KOPT-K1 (cell line): ENCODE measurements around the gene SCN3A.

Experiments used
- H3K27ac ChIP-seq: fragments of 200-600 bp; sonication (generic); 2 replicates; pipeline ENCODE4 v1.5.1; 2016; ENCODE audit warnings: antibody characterized with exemption, mild to moderate bottlenecking, low read depth, low read length; ENCODE audit not compliant: poor library complexity, severe bottlenecking
- H3K36me3 ChIP-seq: fragments of 200-600 bp; sonication (generic); 2 replicates; pipeline ENCODE4 v1.5.1; 2017; ENCODE audit warnings: antibody characterized with exemption, mild to moderate bottlenecking, low read length, moderate library complexity; ENCODE audit not compliant: insufficient read depth
- H3K9me3 ChIP-seq: fragments of 200-600 bp; sonication (generic); 2 replicates; pipeline ENCODE4 v1.5.1; 2017; ENCODE audit warnings: antibody characterized with exemption, low read length, mild to moderate bottlenecking; ENCODE audit not compliant: insufficient read depth, poor library complexity, severe bottlenecking

The SCN3A gene

GRCh38 chr2:165060411-165060810, 143.4 kb downstream of the SCN3A start:
- Histone ChIP-seq H3K36me3 (no peaks in the 10 kb centered on the region), H3K9me3 (no peaks in the 10 kb centered on the region), H3K27ac (no peak overlapping the region)

DNA sequence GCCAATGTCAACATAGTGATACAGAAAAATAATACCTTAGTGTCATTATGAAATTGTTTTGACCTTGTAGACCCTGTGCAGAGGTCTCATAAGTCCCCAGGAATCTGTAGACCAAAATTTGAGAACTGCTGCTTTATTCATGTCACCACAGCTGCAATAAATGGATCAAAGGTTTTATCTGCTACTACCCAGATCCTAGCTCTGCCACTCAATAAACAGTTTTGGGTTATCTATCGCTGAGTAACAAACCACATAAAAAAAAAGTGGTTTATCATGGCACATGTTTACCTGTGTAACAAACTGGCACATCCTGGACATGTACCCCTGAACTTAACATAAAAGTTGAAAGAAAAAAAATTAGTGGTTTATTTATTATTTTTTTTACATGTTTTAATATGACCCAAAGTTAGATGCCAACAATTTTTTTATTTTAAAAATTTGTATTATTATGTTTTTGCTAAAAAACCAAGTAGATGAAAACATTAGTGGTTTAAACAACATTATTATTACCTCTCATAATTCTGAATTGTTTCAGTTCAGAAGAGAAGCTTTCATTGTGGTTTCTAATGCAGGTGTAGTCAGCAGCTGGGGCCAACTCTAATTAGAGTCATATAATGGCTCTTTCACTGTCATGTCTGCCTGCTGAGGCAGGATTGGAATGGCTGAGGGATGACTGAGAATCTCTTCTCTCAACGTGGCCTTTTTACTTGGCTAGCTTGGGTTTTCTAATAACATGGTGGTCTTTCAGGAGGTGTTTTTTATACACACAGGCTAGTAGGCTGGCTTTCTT, 145.2 kb downstream of the SCN3A start:
- Histone ChIP-seq H3K9me3 (no peaks in the 10 kb centered on the region), H3K36me3 (no peaks in the 10 kb centered on the region), H3K27ac (peak overlapping the region; percentile 72)

DNA sequence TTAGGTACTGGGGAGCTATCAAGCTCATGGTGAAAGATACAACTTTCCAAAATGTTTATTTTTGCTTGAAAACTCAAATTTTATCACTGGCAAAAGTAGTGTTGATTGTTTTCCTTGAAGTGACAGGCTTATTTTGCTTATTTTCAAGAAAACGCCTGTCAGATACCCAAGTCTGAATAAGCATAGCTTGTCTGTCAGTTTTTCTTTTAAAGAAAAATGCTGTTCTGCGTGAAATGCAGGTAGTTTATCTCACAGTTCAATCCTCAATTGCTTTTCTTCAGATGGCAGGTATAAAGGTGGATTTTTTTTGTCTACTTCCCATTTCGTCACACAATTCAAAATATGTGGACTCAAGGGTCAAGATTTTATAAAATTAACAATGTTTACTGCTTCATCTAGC, 145.9 kb downstream of the SCN3A start:
- no peaks in the 10 kb centered on the region for H3K36me3 ChIP-seq
- no peaks in the 10 kb centered on the region for H3K9me3 ChIP-seq
- peak overlapping the region; percentile 72 for H3K27ac ChIP-seq

DNA sequence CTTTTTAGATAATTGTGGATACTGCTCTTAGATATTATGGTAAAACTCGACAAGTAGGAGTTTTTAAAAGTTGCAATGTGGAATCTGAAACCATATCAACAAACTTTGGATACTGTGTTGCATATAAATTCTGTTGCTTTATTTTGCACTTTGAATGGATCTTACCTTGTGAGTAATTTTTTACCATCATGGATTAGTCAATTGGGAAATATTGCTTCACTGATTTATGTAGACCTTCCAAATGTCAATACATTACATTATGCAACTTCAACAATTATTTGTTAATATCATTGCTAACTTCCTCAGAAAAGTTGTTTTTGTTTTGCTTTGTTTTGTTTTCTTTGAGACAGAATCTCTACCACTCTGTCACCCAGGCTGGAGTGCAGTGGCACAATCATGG, 146.5 kb downstream of the SCN3A start:
- H3K27ac ChIP-seq = peak overlapping the region; percentile 72
- no peaks in the 10 kb centered on the region for H3K9me3 ChIP-seq
- H3K36me3 ChIP-seq = no peaks in the 10 kb centered on the region

- Histone ChIP-seq H3K36me3 (no peaks in the 10 kb centered on the region), H3K27ac (no peak overlapping the region), H3K9me3 (no peaks in the 10 kb centered on the region)
Measured at GRCh38 chr2:165056564-165056963, 147.3 kb downstream of the SCN3A start.

- no peaks in the 10 kb centered on the region for H3K36me3 ChIP-seq
- H3K9me3 ChIP-seq = no peaks in the 10 kb centered on the region
- peak overlapping the region; percentile 50 for H3K27ac ChIP-seq
Measured at GRCh38 chr2:165055082-165055851, 148.6 kb downstream of the SCN3A start.

GRCh38 chr2:165054652-165055051, 149.2 kb downstream of the SCN3A start:
- Histone ChIP-seq H3K27ac (peak overlapping the region; percentile 50), H3K36me3 (no peaks in the 10 kb centered on the region), H3K9me3 (no peaks in the 10 kb centered on the region)

GRCh38 chr2:165044505-165045303, 159.1 kb downstream of the SCN3A start:
- H3K27ac ChIP-seq = no peak overlapping the region
- H3K36me3 ChIP-seq = no peaks in the 10 kb centered on the region
- H3K9me3 ChIP-seq = peaks cover 10% of the 10 kb centered on the region
